Measurements from ENCODE around the gene MVB12B.

The MVB12B gene

DNA sequence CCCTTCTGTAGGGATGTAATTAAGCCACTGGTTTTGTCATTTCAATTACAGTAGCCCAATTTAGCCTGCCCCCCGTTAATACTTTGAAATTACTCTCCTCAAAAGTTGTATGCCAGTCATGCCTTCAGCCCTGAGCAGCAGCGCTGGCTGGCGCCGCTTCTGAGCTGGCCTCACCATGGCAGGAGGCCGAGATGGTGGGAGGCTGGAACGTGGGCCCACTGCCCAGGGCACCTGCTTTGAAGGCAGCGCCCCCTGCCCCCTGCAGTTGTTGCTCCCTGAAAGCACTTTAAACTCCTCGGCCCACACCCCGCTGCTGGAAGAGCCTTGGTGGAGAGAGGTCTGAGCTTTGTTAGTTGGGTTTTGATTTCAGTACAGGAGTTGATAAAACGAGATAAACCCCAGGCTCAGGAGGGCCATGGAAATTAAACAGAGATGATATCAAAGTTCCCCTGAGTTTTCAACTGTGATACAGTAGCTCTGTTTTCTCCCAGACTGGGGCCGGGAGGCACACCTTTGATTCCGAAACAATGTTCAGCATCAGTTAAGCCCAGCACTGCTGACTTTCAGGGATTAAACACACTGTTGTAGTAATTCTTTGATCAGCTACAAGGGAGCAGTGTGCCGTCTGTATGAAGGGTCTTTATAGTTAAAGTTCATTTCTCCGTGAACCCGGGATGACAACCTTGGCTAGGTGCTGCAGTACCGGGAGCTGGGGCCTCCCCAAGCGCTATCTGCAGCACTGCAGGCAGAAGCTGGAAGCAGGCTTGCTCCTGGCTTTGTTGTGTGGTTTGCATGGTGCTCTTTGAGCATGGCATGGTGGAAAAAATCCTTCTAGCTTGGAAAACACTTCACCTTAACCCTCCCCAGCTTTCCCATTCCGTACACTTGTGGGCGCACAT lies 9.5 kb downstream of the MVB12B start:
- Mint-ChIP-seq H3K4me3 (no peak overlapping the region), H3K9me3 (no peaks in the 10 kb centered on the region), H3K27ac (no peak overlapping the region), H3K36me3 (peaks cover 6% of the 10 kb centered on the region), H3K4me1 (no peaks in the 10 kb centered on the region), H3K27me3 (no peaks in the 10 kb centered on the region)
- ATAC-seq = peak; percentile 16

DNA sequence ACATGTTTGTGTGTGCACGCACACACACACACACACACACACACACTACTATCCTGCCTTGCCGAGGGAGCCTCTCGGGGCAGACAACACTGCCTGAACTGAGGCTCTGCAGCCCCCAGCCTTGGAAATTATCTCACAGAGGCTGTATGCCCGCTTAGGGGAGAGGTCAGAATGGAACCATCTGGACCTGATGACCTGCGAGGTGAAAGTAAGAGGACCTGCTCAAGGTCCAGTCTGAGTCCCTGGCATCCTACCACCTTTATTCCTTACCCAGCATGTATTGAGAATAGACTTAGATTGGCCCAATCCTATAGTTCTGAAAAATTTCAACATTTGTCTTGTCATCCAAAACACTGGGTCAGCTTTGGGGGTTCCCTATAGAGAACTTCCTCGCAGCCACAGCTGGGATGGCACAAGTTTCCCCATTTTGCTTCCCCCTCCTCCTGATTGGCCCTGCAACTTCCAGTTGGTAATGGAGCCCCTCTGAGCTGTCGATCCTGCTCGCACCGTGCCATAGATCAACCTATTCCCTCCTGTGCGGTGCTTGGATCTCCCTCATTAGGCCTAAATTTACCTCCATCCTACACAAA lies 10.2 kb downstream of the MVB12B start:
- no peak for ATAC-seq
- peaks cover 14% of the 10 kb centered on the region for H3K36me3 Mint-ChIP-seq
- H3K27ac Mint-ChIP-seq = no peak overlapping the region
- no peaks in the 10 kb centered on the region for H3K9me3 Mint-ChIP-seq
- H3K4me3 Mint-ChIP-seq = no peak overlapping the region
- no peaks in the 10 kb centered on the region for H3K27me3 Mint-ChIP-seq
- no peaks in the 10 kb centered on the region for H3K4me1 Mint-ChIP-seq

DNA sequence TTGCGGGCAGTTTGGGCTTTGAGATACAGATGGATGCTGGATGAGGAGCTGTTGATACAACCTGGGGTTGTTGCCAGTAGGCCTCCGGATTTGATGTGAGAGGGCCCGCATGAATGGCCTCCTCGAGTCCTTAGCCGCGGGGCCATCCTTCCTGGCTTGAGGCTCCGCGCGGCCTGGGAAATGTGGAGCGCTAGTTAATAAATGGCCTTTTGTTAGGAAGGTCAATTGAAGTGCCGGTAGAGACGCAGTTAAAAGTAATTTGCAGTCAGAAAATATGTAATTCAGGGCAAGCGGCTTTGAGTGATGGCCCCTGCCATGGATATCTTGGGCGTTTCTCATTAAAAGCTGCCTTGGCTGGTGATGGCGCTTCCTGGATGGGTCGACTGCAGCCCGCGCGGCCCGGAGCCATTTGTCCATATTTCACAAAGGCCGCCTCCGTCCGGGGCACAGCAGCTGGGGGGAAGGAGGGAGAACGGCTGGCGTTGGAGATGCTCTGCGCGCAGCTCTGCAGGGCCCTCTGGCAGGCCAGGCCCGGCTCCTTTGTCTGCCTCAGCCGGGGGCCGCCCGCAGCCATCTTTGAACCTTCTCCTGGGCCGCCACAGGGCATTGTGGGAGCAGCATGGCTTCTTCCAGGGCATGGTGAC lies 11.2 kb downstream of the MVB12B start:
- H3K36me3 Mint-ChIP-seq = peaks cover 20% of the 10 kb centered on the region
- no peak overlapping the region for H3K27ac Mint-ChIP-seq
- no peaks in the 10 kb centered on the region for H3K4me1 Mint-ChIP-seq
- no peaks in the 10 kb centered on the region for H3K9me3 Mint-ChIP-seq
- ATAC-seq = no peak
- H3K27me3 Mint-ChIP-seq = no peaks in the 10 kb centered on the region
- H3K4me3 Mint-ChIP-seq = no peak overlapping the region

GRCh38 chr9:126338945-126339344 lies 12.3 kb downstream of the MVB12B start:
- Mint-ChIP-seq H3K4me3 (no peak overlapping the region), H3K4me1 (no peaks in the 10 kb centered on the region), H3K36me3 (peaks cover 20% of the 10 kb centered on the region), H3K27me3 (no peaks in the 10 kb centered on the region), H3K27ac (no peak overlapping the region), H3K9me3 (no peaks in the 10 kb centered on the region)
- ATAC-seq = no peak

DNA sequence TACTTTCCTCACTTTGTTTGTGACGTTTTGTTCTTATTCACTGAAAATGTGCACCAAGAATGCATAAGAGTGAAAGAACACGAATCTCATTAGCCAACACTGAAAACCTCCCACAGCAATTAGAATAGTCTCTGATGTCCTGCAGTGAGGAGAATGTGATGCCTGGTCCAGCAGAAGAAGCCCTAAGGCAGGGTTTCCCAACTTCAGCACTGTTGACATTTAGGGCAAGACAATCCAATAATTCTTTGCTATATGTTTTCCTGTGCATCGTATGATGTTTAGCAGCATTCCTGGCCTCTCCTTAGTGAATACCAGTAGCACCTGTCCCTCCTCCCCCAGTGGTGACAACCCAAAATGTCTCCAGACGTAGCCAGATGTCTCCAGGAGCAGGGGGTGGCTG lies 14.8 kb downstream of the MVB12B start:
- Mint-ChIP-seq H3K4me3 (no peak overlapping the region), H3K27ac (no peak overlapping the region), H3K4me1 (peaks cover 5% of the 10 kb centered on the region), H3K36me3 (peaks cover 32% of the 10 kb centered on the region), H3K9me3 (no peaks in the 10 kb centered on the region), H3K27me3 (peaks cover 10% of the 10 kb centered on the region)
- no peak for ATAC-seq

DNA sequence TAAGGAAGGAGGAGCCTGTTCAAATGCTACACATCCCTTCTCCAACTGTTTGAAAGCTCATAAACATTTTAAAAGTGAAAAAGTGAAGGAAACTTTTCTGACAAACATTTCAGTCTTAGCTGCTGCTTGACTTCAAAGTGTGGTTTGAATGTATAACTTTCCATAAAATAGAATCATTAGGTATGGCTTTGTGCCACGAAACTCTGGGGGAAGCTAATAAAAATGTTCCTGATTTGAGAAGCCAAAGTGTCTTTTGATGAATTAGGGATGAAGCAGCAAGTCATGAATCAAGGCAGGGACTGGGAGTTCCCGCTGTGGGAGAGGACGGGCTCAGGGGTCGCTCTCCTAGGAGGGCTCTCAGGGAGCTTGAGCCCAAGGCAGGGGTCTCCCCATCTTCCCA lies 15.3 kb downstream of the MVB12B start:
- Mint-ChIP-seq H3K9me3 (no peaks in the 10 kb centered on the region), H3K4me3 (no peak overlapping the region), H3K4me1 (peaks cover 10% of the 10 kb centered on the region), H3K36me3 (peaks cover 36% of the 10 kb centered on the region), H3K27me3 (peaks cover 15% of the 10 kb centered on the region), H3K27ac (no peak overlapping the region)
- no peak for ATAC-seq

GRCh38 chr9:126342621-126343031 lies 16.0 kb downstream of the MVB12B start:
- Mint-ChIP-seq H3K27ac (no peak overlapping the region), H3K4me1 (peaks cover 16% of the 10 kb centered on the region), H3K27me3 (peaks cover 18% of the 10 kb centered on the region), H3K9me3 (no peaks in the 10 kb centered on the region), H3K36me3 (peaks cover 36% of the 10 kb centered on the region), H3K4me3 (no peak overlapping the region)
- ATAC-seq = no peak

- H3K36me3 Mint-ChIP-seq = peaks cover 36% of the 10 kb centered on the region
- no peak overlapping the region for H3K27ac Mint-ChIP-seq
These were observed 16.7 kb downstream of the MVB12B start for GRCh38 chr9:126343271-126343700.

DNA sequence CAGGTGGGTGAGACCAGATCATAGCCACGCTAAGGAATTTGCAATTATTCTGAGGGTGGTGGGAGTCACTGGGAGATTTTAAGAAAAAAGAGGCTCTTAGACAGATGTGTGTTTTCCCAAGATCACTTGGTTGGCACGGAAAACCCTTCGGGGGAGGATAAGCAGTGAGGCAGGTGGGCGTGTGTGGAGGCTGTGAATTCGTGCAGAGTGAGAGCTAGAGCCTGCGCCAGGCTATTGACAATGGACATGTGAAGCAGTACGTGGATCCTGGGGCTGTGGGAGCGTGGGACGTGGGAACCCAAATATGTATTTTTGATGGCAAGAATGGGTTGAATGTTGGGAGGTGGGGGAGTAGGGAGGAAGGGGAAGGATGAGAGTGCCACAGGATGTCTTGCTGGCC lies 19.4 kb downstream of the MVB12B start:
- Mint-ChIP-seq H3K4me3 (no peak overlapping the region), H3K27me3 (peaks cover 18% of the 10 kb centered on the region), H3K36me3 (peaks cover 39% of the 10 kb centered on the region), H3K4me1 (peaks cover 29% of the 10 kb centered on the region), H3K9me3 (peaks cover 4% of the 10 kb centered on the region), H3K27ac (no peak overlapping the region)
- ATAC-seq = no peak

More at GRCh38 chr9:126343271-126343700, 16.7 kb downstream of the MVB12B start:
- H3K27me3 Mint-ChIP-seq = peaks cover 18% of the 10 kb centered on the region
- H3K4me3 Mint-ChIP-seq = no peak overlapping the region
- no peak for ATAC-seq
- peaks cover 21% of the 10 kb centered on the region for H3K4me1 Mint-ChIP-seq
- no peaks in the 10 kb centered on the region for H3K9me3 Mint-ChIP-seq

DNA sequence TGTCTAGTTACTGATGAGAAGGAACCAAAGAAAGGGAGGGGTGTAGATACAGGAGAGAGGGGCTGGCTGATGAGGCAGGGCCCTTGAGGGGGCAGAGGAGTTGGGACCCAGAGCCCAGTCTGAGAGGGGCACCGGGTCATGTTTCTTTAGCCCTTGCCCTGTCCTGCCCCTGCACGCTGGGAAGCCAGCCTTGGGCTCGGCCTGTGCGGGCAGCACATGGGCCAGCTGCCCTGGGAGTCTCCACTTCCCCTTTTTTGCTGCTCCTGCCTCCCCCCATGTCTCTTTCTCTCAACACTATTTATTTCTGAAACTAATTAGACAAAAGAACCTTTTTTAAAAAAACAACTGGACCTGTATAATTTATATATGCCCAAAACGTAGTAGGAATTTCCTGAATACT lies 20.5 kb downstream of the MVB12B start:
- peaks cover 29% of the 10 kb centered on the region for H3K4me1 Mint-ChIP-seq
- H3K36me3 Mint-ChIP-seq = peaks cover 33% of the 10 kb centered on the region
- ATAC-seq = no peak
- H3K27me3 Mint-ChIP-seq = peaks cover 18% of the 10 kb centered on the region
- H3K27ac Mint-ChIP-seq = no peak overlapping the region
- H3K9me3 Mint-ChIP-seq = peaks cover 7% of the 10 kb centered on the region
- H3K4me3 Mint-ChIP-seq = no peak overlapping the region

DNA sequence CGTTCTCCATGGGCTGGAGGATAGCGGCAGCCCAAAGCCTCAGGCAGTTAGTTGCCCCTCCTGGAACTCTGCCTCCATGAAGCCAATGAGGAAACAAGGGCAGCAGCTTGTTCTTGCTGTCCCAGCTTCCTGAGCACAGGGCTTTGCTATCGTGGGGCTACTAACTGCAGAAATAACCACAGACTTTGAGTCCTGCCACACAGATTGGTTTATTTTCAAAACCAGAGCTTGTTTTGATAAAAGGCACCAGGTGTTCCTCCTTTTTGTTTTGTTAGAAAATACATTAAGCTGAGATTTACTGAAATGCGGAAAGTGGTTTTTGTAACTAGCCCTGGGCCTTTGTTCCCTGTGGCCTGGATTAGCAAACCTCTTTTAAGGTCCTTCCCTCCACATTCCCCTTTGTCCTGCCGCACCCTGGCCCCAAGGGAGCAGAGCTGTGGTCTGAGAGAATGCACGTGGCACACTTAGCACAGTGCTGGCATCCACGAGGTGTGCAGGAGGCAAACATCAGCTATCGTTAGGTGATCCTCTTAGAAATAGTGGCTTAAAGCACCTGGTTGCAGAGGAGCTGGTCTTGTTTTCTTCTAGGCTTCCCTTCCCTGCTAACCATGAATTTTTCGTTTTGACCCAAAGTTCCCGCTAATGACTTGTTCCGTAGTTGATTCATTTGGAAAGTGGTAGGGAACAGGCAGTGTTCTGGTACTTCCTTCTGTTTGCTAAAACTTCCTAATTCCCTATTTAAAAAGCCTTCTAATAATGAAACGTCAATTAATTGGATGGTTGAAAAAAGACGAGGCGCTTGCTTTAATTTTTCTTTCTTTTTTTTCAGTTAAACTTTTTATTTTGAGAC lies 21.5 kb downstream of the MVB12B start:
- Mint-ChIP-seq H3K27ac (no peak overlapping the region), H3K36me3 (peaks cover 30% of the 10 kb centered on the region), H3K4me1 (peaks cover 29% of the 10 kb centered on the region), H3K9me3 (peaks cover 7% of the 10 kb centered on the region), H3K4me3 (no peak overlapping the region), H3K27me3 (peaks cover 18% of the 10 kb centered on the region)
- peak; percentile 20 for ATAC-seq

- no peak for ATAC-seq
- peaks cover 7% of the 10 kb centered on the region for H3K9me3 Mint-ChIP-seq
- H3K4me3 Mint-ChIP-seq = no peak overlapping the region
- H3K27ac Mint-ChIP-seq = no peak overlapping the region
- H3K36me3 Mint-ChIP-seq = peaks cover 30% of the 10 kb centered on the region
- peaks cover 29% of the 10 kb centered on the region for H3K4me1 Mint-ChIP-seq
- peaks cover 18% of the 10 kb centered on the region for H3K27me3 Mint-ChIP-seq
These were observed 22.4 kb downstream of the MVB12B start for GRCh38 chr9:126348911-126349550.

DNA sequence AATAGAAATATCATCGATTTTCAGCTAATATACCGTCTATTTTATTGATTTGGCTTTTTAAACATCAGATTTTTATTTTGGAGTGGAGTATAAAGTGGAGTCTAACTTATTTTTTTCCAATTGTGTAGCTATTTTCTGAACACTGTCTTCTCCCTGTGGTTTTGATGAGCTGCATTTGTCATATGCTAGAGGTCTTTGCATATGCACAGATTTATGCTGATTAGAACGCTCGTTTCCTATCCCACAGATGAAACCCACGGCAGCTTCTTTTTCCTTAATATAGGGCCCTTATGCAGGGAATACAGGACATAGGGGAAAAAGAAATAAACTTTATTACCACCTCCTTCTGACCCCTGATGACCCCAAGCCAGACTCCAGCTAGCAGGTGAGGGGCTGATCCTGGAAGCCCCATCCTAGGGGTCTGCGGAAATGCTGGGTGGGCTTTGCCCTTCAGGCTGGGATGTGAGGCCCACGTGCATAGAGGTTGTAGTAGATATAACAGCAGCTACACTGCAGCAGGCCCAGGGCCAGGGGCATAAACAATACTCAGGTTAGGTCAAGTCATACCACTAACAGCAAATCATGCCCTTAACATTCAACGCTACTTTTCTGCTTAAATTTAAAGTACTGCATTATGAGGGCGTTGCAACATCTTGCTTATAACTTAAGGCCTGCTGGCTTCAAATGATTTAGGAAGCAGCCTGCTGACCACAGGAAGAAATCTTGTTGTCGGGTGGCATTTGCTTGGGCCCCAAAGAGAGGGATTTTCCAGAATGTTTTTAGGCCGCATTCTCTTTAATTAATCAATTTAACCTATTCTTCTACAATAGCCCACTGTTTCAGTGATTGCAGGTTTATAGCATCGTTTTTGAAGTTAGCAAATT lies 28.5 kb downstream of the MVB12B start:
- ATAC-seq = no peak
- no peak overlapping the region for H3K4me3 Mint-ChIP-seq
- peaks cover 17% of the 10 kb centered on the region for H3K36me3 Mint-ChIP-seq
- no peak overlapping the region for H3K27ac Mint-ChIP-seq
- no peaks in the 10 kb centered on the region for H3K4me1 Mint-ChIP-seq
- H3K9me3 Mint-ChIP-seq = peaks cover 7% of the 10 kb centered on the region
- no peaks in the 10 kb centered on the region for H3K27me3 Mint-ChIP-seq

DNA sequence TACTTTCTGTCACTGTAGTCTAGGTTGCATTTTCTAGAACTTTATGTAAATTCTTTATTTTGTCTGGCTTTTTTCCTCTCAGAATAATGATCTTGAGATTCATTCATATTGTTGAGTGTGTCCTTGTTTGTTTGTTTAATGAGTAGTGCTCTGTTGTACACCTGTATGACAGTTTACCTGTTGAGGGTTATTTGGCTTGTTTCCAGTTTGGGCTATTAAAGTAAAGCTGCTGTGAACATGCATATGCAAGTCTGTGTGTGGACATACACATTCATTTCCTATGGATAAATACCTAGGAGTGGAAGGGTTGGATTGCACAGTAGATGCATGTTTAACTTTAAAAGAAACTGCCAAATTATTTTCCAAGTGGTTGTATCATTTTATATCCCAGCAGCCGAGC lies 30.4 kb downstream of the MVB12B start:
- Mint-ChIP-seq H3K4me3 (no peak overlapping the region), H3K4me1 (no peaks in the 10 kb centered on the region), H3K27me3 (no peaks in the 10 kb centered on the region), H3K36me3 (peaks cover 21% of the 10 kb centered on the region), H3K9me3 (peaks cover 7% of the 10 kb centered on the region), H3K27ac (no peak overlapping the region)
- no peak for ATAC-seq
